B cell (primary cell): ENCODE results near the gene HTRA2. TPM values are rescaled to one million over a fixed set of nuclear protein-coding genes. Genes with fewer than 3 reads are reported as not detected.
A peak's percentile ranks its signal among the peaks of the same experiment; 100 is the strongest.

Source experiments
- ATAC-seq: fragments of 200-7000 bp; cut with Tn5 transposase; one replicate; pipeline ENCODE4 v1.10.0; 2021; ENCODE audit warnings: low read depth, mild to moderate bottlenecking, moderate number of reproducible peaks, moderate library complexity
- CTCF ChIA-PET: fragments of 350-600 bp; sonication (Branson Sonifier 250); formaldehyde crosslinking; loops from one replicate; lab custom pipeline; 2021; ENCODE audit warnings: antibody characterized with exemption, inconsistent platforms; lab: Charles Lee
- POLR2A ChIA-PET: fragments of 350-600 bp; sonication (Branson Sonifier 250); formaldehyde crosslinking; loops from one replicate; lab custom pipeline; 2021; ENCODE audit warnings: antibody characterized with exemption; lab: Charles Lee
- DNase-seq: peaks from one replicate; pipeline ENCODE4 v3.0.0; 2013
- H2AFZ ChIP-seq: 2 replicates; pipeline ENCODE4 v1.6.1; 2012; ENCODE audit warnings: mild to moderate bottlenecking, low read depth, low read length; ENCODE audit not compliant: insufficient read depth, poor library complexity, severe bottlenecking
- H3K27ac ChIP-seq, 2 donors: 1 replicate in 1 of 2; 2 replicates in 1 of 2; pipeline ENCODE4 v1.5.1; 2012 to 2013; ENCODE audit warnings: low read length in 2 of 2, mild to moderate bottlenecking in 2 of 2, moderate library complexity in 1 of 2
- H3K27me3 ChIP-seq, 4 experiments: fragments of 200-600 bp in 1 of 4; sonication (generic) in 1 of 4; replicated peaks in 1 of 4; 1 replicate in 2 of 4; 2 replicates in 2 of 4; pipeline versions ENCODE4 v1.6.1 to v1.7.0; 2013 to 2016; ENCODE audit warnings: low read length in 3 of 4, mild to moderate bottlenecking in 2 of 4, mixed read lengths in 1 of 4, moderate library complexity in 1 of 4; ENCODE audit not compliant: insufficient read depth in 4 of 4, control insufficient read depth in 3 of 4; ENCODE audit errors: control extremely low read depth in 1 of 4
- H3K36me3 ChIP-seq, 2 experiments: replicated peaks in 1 of 2; 1 replicate in 1 of 2; 2 replicates in 1 of 2; pipeline versions ENCODE4 v1.6.1 to v1.7.1; 2013; ENCODE audit warnings: low read length in 1 of 2; ENCODE audit not compliant: insufficient read depth in 2 of 2, control insufficient read depth in 1 of 2; ENCODE audit errors: control extremely low read depth in 1 of 2, extremely low read depth in 1 of 2
- H3K4me1 ChIP-seq, 2 donors: fragments of 200-600 bp in 1 of 2; sonication (generic) in 1 of 2; 1 replicate in 1 of 2; 2 replicates in 1 of 2; pipeline versions ENCODE4 v1.5.1 to v1.6.1; 2013 to 2017; ENCODE audit warnings: low read length in 2 of 2; ENCODE audit not compliant: control insufficient read depth in 2 of 2, insufficient read depth in 2 of 2
- H3K4me2 ChIP-seq: replicated peaks from 2 replicates; pipeline ENCODE3; 2012; ENCODE audit warnings: mild to moderate bottlenecking, low read depth, low read length; ENCODE audit not compliant: poor library complexity, severe bottlenecking
- H3K4me3 ChIP-seq, 5 experiments: fragments of 200-600 bp in 1 of 5; sonication (generic) in 1 of 5; 1 replicate in 3 of 5; 2 replicates in 2 of 5; pipeline versions ENCODE4 v1.5.1 to v1.7.0; 2011 to 2016; ENCODE audit warnings: low read length in 4 of 5, mild to moderate bottlenecking in 4 of 5, low read depth in 2 of 5, control low read depth in 1 of 5, moderate library complexity in 1 of 5; ENCODE audit not compliant: insufficient read depth in 1 of 5; ENCODE audit errors: control extremely low read depth in 1 of 5, extremely low read depth in 1 of 5
- H3K79me2 ChIP-seq: fragments of 200-600 bp; sonication (generic); one replicate; pipeline ENCODE4 v1.6.0; 2016; ENCODE audit warnings: low read length; ENCODE audit not compliant: control insufficient read depth, insufficient read depth
- H3K9ac ChIP-seq: fragments of 200-600 bp; sonication (generic); 2 replicates; pipeline ENCODE4 v1.6.1; 2017; ENCODE audit warnings: mild to moderate bottlenecking, low read length, moderate library complexity
- H3K9me3 ChIP-seq, 3 donors: one replicate each; pipeline versions ENCODE4 v1.6.1 to v1.7.1; 2013; ENCODE audit warnings: low read length in 2 of 3; ENCODE audit not compliant: control insufficient read depth in 2 of 3, insufficient read depth in 1 of 3; ENCODE audit errors: control extremely low read depth in 1 of 3
- H4K20me1 ChIP-seq: 2 replicates; pipeline ENCODE4 v1.6.0; 2012; ENCODE audit warnings: mild to moderate bottlenecking, low read length; ENCODE audit not compliant: insufficient read depth, control insufficient read depth, poor library complexity, severe bottlenecking
- H3K27ac Mint-ChIP-seq: one replicate; pipeline ENCODE4 v1.8.0; 2021; ENCODE audit warnings: mixed read lengths
- H3K27me3 Mint-ChIP-seq: one replicate; pipeline ENCODE4 v1.8.0; 2021; ENCODE audit warnings: mixed read lengths
- H3K4me1 Mint-ChIP-seq: one replicate; pipeline ENCODE4 v1.8.0; 2021; ENCODE audit warnings: mixed read lengths
- H3K4me3 Mint-ChIP-seq: one replicate; pipeline ENCODE4 v1.8.0; 2021; ENCODE audit warnings: mixed read lengths
- H3K9me3 Mint-ChIP-seq: one replicate; pipeline ENCODE4 v1.8.0; 2022; ENCODE audit warnings: mixed read lengths; ENCODE audit not compliant: insufficient read depth
- CTCF ChIP-seq: fragments of 200-600 bp; IDR thresholded peaks from one replicate; pipeline ENCODE4 v1.8.0; 2022; ENCODE audit warnings: antibody characterized with exemption, mild to moderate bottlenecking
- EZH2 ChIP-seq: IDR thresholded peaks from 2 replicates; pipeline ENCODE4 v1.6.1; 2012; ENCODE audit warnings: borderline replicate concordance, low read depth, mild to moderate bottlenecking, moderate library complexity, low read length; ENCODE audit not compliant: insufficient read depth, poor library complexity, severe bottlenecking
- WGBS: methylation state at CpG from one replicate; pipeline ENCODE4 v1.1.5; 2013; ENCODE audit warnings: missing lambda C conversion rate; ENCODE audit not compliant: insufficient coverage; 5-methylcytosine and 5-hydroxymethylcytosine counted together
- intact Hi-C: fragments of 100-400 bp; cut with micrococcal nuclease; formaldehyde crosslinking; loops from one replicate; pipeline ENCODE4 v1.10.0; 2022
- polyA plus RNA-seq: library from polyadenylated mRNA; depleted of rRNA; stranded (reverse); fragments of >200 nt; gene quantifications from 2 replicates; pipeline ENCODE4 v1.2.3, GENCODE V29; 2012
- total RNA-seq, 2 donors: library from RNA; stranded (reverse); fragments of 120-200 nt in 1 of 2; gene quantifications; 1 replicate in 1 of 2; 2 replicates in 1 of 2; pipeline versions ENCODE4 v1.2.3 to v1.2.4, GENCODE V29; 2013 to 2022

HTRA2 gene
- total and polyA plus RNA-seq, 2 donors (not counting 1 experiment from before 2014, with no cell fraction given): 52.8 to 111 TPM

GRCh38 chr2:74573747-74574562, 44.2 kb downstream of the HTRA2 start:
- peak; percentile 69 for DNase-seq
- CTCF ChIA-PET: interaction anchor here (0.5 to 10.3 kb wide), 4 partner anchors 12 to 91 kb away, joined by 3 to 103 read pairs (median 4); partner anchors contain the start of genes CCDC142, LOXL3, PCGF1 and TTC31

More at GRCh38 chr2:74573747-74574562, 44.2 kb downstream of the HTRA2 start:
- Histone ChIP-seq H3K4me3 (peak overlapping the region in 4 of 5 experiments; percentile 21 to 34 (median 32)), H3K27me3 (no peaks in the 10 kb centered on the region), H2AFZ (peak overlapping the region; percentile 67), H4K20me1 (no peaks in the 10 kb centered on the region), H3K79me2 (peaks cover 4% of the 10 kb centered on the region), H3K27ac (peak overlapping the region; percentile 9 to 74), H3K9me3 (peaks cover 0 to 4% (median 0%) of the 10 kb centered on the region in 3 donors), H3K4me1 (peaks cover 58 to 68% of the 10 kb centered on the region in 2 donors), H3K4me2 (peak overlapping the region; percentile 66), H3K9ac (peak overlapping the region; percentile 46), H3K36me3 (no peaks in the 10 kb centered on the region)
- Mint-ChIP-seq H3K4me3 (peak overlapping the region; percentile 84), H3K27ac (peak overlapping the region; percentile 92), H3K9me3 (no peaks in the 10 kb centered on the region), H3K4me1 (peaks cover 46% of the 10 kb centered on the region), H3K27me3 (no peaks in the 10 kb centered on the region)
- intact Hi-C loops: loop anchor here (1.0 to 2.0 kb wide), 3 partner anchors 19 to 45 kb away; partner anchors contain the start of genes AUP1 and HTRA2
- POLR2A ChIA-PET: interaction anchor here (0.6 to 1.2 kb wide), 2 partner anchors 23 to 45 kb away, joined by 3 to 6 read pairs; partner anchors contain the start of genes AUP1 and HTRA2
- 32% methylated on average over 4 of the region's 7 CpGs for WGBS
- ATAC-seq: peak; percentile 69
- no peak for TF ChIP-seq EZH2
- no peak for TF ChIP-seq CTCF
